Spleen (tissue), 7 donors: ENCODE results near the gene RRM1.

ENCODE experiments used
- POLR2A ChIP-seq, 3 donors: fragments of 450-650 bp; IDR thresholded peaks; one replicate each; pipeline ENCODE4 v1.5.1; 2017; ENCODE audit warnings: antibody characterized with exemption in 3 of 3, mild to moderate bottlenecking in 1 of 3
- POLR2AphosphoS5 ChIP-seq, 3 donors: sonication (generic); formaldehyde crosslinking; IDR thresholded peaks; one replicate each; pipeline ENCODE4 v1.5.1; 2017; ENCODE audit warnings: antibody characterized with exemption in 3 of 3
- TF ChIP-seq, protein P1 (sequence below), 11 experiments: fragments of 200-600 bp in 7 of 11; fragments of 450-650 bp in 4 of 11; sonication (generic) in 4 of 11; IDR thresholded peaks in 8 of 11; conservative IDR thresholded peaks in 3 of 11; 1 replicate in 7 of 11; 2 replicates in 4 of 11; pipeline versions ENCODE4 v1.4.0 to v1.8.0; 2016 to 2021; ENCODE audit warnings: antibody characterized with exemption in 11 of 11, inconsistent platforms in 4 of 11, mild to moderate bottlenecking in 1 of 11
- donor health status: DM: no; HTN: no; CAD: no; lungs with moderate emphysema.
- donor health status: DM: no; HTN: no; CAD: no.
- donor health status: DM: no; HTN: no; CAD: no.

DNA sequence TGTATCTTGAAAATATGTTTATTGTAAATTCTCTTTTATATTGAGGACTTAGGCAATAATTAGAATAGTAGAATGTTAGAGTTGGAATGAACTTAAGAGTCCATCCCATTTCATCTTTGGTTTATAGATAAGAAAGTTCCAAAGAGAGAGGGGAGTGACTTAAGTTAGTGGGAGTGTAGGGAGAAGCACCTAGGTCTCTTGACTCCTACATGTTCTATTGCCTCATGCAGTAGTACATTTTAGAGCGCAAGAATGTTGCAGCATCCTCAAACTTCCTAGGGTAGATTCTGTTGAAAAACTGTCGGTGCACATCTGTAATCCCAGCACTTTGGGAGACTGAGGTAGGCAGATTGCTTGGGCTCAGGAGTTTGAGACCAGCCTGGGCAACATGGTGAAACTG, 8.7 kb downstream of the RRM1 start:
- TF ChIP-seq, protein P1, sequence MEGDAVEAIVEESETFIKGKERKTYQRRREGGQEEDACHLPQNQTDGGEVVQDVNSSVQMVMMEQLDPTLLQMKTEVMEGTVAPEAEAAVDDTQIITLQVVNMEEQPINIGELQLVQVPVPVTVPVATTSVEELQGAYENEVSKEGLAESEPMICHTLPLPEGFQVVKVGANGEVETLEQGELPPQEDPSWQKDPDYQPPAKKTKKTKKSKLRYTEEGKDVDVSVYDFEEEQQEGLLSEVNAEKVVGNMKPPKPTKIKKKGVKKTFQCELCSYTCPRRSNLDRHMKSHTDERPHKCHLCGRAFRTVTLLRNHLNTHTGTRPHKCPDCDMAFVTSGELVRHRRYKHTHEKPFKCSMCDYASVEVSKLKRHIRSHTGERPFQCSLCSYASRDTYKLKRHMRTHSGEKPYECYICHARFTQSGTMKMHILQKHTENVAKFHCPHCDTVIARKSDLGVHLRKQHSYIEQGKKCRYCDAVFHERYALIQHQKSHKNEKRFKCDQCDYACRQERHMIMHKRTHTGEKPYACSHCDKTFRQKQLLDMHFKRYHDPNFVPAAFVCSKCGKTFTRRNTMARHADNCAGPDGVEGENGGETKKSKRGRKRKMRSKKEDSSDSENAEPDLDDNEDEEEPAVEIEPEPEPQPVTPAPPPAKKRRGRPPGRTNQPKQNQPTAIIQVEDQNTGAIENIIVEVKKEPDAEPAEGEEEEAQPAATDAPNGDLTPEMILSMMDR (IDR thresholded peaks at IDR 0.05 in 8 of 11, conservative IDR thresholded peaks at IDR 0.05 in 3 of 11) = no peak
- TF ChIP-seq POLR2A (IDR thresholded peaks at IDR 0.05) (no peak), POLR2AphosphoS5 (IDR thresholded peaks at IDR 0.05) (no peak)
